HCT116 (cell line): ENCODE results near the gene LY86.

Experiments used
- CEBPB ChIP-seq: IDR thresholded peaks from 2 replicates; pipeline ENCODE4 v1.6.1; 2012; ENCODE audit warnings: low read depth
- CTCF ChIP-seq, 3 experiments: fragments of 200-600 bp in 1 of 3; sonication (generic) in 1 of 3; IDR thresholded peaks in 2 of 3; conservative IDR thresholded peaks in 1 of 3; 2 replicates each; pipeline ENCODE4 v1.5.1; 2012 to 2017; ENCODE audit warnings: low read depth in 2 of 3, low read length in 2 of 3, antibody characterized with exemption in 1 of 3, borderline replicate concordance in 1 of 3, control low read depth in 1 of 3, mild to moderate bottlenecking in 1 of 3, mixed read lengths in 1 of 3, mixed run types in 1 of 3, moderate library complexity in 1 of 3; ENCODE audit not compliant: insufficient read depth in 1 of 3
- EZH2 ChIP-seq: fragments of 200-600 bp; sonication (generic); IDR thresholded peaks from 2 replicates; pipeline ENCODE4 v1.6.1; 2017; ENCODE audit warnings: antibody characterized with exemption, mixed run types
- FOSL1 ChIP-seq: IDR thresholded peaks from 2 replicates; pipeline ENCODE4 v1.6.1; 2012; ENCODE audit warnings: low read depth
- JUND ChIP-seq: IDR thresholded peaks from 2 replicates; pipeline ENCODE4 v1.6.1; 2012
- MAX ChIP-seq: IDR thresholded peaks from 2 replicates; pipeline ENCODE4 v1.6.1; 2012
- POLR2A ChIP-seq: IDR thresholded peaks from 2 replicates; pipeline ENCODE4 v1.7.0; 2011; ENCODE audit warnings: borderline replicate concordance; ENCODE audit not compliant: insufficient read depth, insufficient read length; ENCODE audit errors: extremely low read depth
- POLR2AphosphoS5 ChIP-seq: IDR thresholded peaks from 2 replicates; pipeline ENCODE4 v1.6.1; 2011; ENCODE audit warnings: mild to moderate bottlenecking, low read depth, low read length, moderate library complexity
- SP1 ChIP-seq: IDR thresholded peaks from 2 replicates; pipeline ENCODE4 v1.6.1; 2012; ENCODE audit warnings: low read depth
- SRF ChIP-seq: IDR thresholded peaks from 2 replicates; pipeline ENCODE4 v1.6.1; 2012; ENCODE audit warnings: low read depth
- TCF7L2 ChIP-seq: IDR thresholded peaks from 2 replicates; pipeline ENCODE4 v1.7.0; 2011; ENCODE audit warnings: borderline replicate concordance, inconsistent platforms; ENCODE audit not compliant: insufficient read depth, insufficient read length; ENCODE audit errors: extremely low read depth
- ZBTB33 ChIP-seq: IDR thresholded peaks from 2 replicates; pipeline ENCODE4 v1.6.1; 2011; ENCODE audit warnings: mild to moderate bottlenecking, low read length, moderate library complexity; ENCODE audit not compliant: insufficient replicate concordance; ENCODE audit errors: extremely low read depth
- ZNF274 ChIP-seq: fragments of 200-500 bp; sonication (Bioruptor generic); IDR thresholded peaks from 2 replicates; pipeline ENCODE4 v1.6.1; 2014; ENCODE audit warnings: mild to moderate bottlenecking, low read depth, low read length, inconsistent platforms

- no peak for TF ChIP-seq CTCF (IDR thresholded peaks at IDR 0.05 in 2 of 3, conservative IDR thresholded peaks at IDR 0.05 in 1 of 3; ENCODE audit: borderline replicate concordance in 1 of 3, insufficient read depth in 1 of 3, low read depth in 2 of 3, low read length in 2 of 3)
- TF ChIP-seq MAX, result no peak
- TF ChIP-seq POLR2A, result no peak
- TF ChIP-seq SP1, result no peak
- no peak for TF ChIP-seq EZH2
- no peak for TF ChIP-seq ZBTB33
- TF ChIP-seq SRF, result no peak
- TF ChIP-seq CEBPB, result no peak
- no peak for TF ChIP-seq FOSL1
- no peak for TF ChIP-seq POLR2AphosphoS5
- no peak for TF ChIP-seq TCF7L2
- TF ChIP-seq ZNF274, result no peak
- no peak for TF ChIP-seq JUND
These were observed 112.1 kb downstream of the LY86 start for GRCh38 chr6:6700407-6701270.
